Measurements from ENCODE around the gene NEDD4. TPM values are rescaled to one million over a fixed set of nuclear protein-coding genes. Genes with fewer than 3 reads are reported as not detected.
"Not testable (repeated sequence)": the region's sequence is repeated elsewhere in the genome, so short reads cannot be mapped to it uniquely, and the experiment has no call there.

The NEDD4 gene
- total RNA-seq, 1 donor from 2014 or later = 13.0 TPM

- Histone ChIP-seq H3K27me3 (ENCODE audit: control insufficient read depth in 3 of 3, insufficient read depth in 3 of 3, low read length in 3 of 3) (no peaks in the 10 kb centered on the region), H3K4me1 (ENCODE audit: control insufficient read depth in 3 of 3, insufficient read depth in 3 of 3, low read length in 3 of 3) (peaks cover 0 to 3% (median 0%) of the 10 kb centered on the region in 3 donors), H3K27ac (ENCODE audit: low read depth, low read length) (no peak overlapping the region), H3K36me3 (ENCODE audit: control insufficient read depth in 3 of 3, insufficient read depth in 3 of 3, low read length in 3 of 3) (no peaks in the 10 kb centered on the region), H3K9me3 (ENCODE audit: control insufficient read depth in 3 of 3, low read length in 3 of 3) (no peaks in the 10 kb centered on the region), H3K4me3 (ENCODE audit: low read length in 3 of 3) (no peak overlapping the region), H3K9ac (ENCODE audit: low read depth in 1 of 3, low read length in 3 of 3) (no peak overlapping the region)
Observed at GRCh38 chr15:55965091-55965490, 28.3 kb downstream of the NEDD4 start.

- peaks cover 0 to 7% (median 7%) of the 10 kb centered on the region in 3 donors for H3K4me1 ChIP-seq (ENCODE audit: control insufficient read depth in 3 of 3, insufficient read depth in 3 of 3, low read length in 3 of 3)
- H3K9ac ChIP-seq (ENCODE audit: low read depth in 1 of 3, low read length in 3 of 3) = no peak overlapping the region
Observed at GRCh38 chr15:55960946-55961345, 32.5 kb downstream of the NEDD4 start.

DNA sequence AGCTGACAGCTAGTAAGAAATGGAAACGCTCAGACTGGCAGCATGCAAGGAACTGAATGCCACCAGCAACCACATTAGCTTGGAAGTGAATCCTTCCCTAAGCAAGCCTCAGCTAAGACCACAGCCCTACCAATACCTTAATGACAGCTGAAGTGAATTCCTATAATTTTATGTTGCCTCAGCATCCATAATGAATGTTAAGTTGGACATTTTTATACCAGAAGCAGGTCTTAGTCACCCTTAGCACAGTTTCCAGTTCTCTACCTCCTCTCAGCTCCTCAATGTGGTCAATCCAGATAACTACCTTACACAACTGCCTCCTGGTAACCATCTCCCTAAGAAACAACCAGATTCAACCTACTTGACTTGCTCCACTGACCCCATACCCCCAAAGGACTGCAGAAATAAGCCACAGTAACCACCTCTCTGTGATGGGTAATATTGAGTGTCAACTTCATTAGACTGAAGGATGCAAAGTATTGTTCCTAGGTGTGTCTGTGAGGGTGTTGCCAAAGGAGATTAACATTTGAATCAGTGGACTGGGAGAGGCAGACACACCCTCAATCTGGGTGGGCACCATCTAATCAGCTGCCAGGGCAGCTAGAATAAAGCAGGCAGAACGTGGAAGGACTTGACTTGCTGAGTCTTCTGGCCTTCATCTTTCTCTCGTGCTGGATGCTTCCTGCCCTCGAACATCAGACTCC, 33.5 kb downstream of the NEDD4 start:
- no peak overlapping the region for H3K4me3 ChIP-seq (ENCODE audit: low read length in 3 of 3)
- H3K4me1 ChIP-seq (ENCODE audit: control insufficient read depth in 3 of 3, insufficient read depth in 3 of 3, low read length in 3 of 3) = peaks cover 0 to 7% (median 7%) of the 10 kb centered on the region in 3 donors
- no peak overlapping the region for H3K27ac ChIP-seq (ENCODE audit: low read depth, low read length)
- no peaks in the 10 kb centered on the region for H3K36me3 ChIP-seq (ENCODE audit: control insufficient read depth in 3 of 3, insufficient read depth in 3 of 3, low read length in 3 of 3)
- H3K9me3 ChIP-seq (ENCODE audit: control insufficient read depth in 3 of 3, low read length in 3 of 3) = no peaks in the 10 kb centered on the region
- no peak overlapping the region for H3K9ac ChIP-seq (ENCODE audit: low read depth in 1 of 3, low read length in 3 of 3)
- H3K27me3 ChIP-seq (ENCODE audit: control insufficient read depth in 3 of 3, insufficient read depth in 3 of 3, low read length in 3 of 3) = no peaks in the 10 kb centered on the region

More at GRCh38 chr15:55960946-55961345, 32.5 kb downstream of the NEDD4 start:
- Histone ChIP-seq H3K9me3 (ENCODE audit: control insufficient read depth in 3 of 3, low read length in 3 of 3) (no peaks in the 10 kb centered on the region), H3K27ac (ENCODE audit: low read depth, low read length) (no peak overlapping the region), H3K4me3 (ENCODE audit: low read length in 3 of 3) (no peak overlapping the region), H3K27me3 (ENCODE audit: control insufficient read depth in 3 of 3, insufficient read depth in 3 of 3, low read length in 3 of 3) (no peaks in the 10 kb centered on the region), H3K36me3 (ENCODE audit: control insufficient read depth in 3 of 3, insufficient read depth in 3 of 3, low read length in 3 of 3) (no peaks in the 10 kb centered on the region)

- Histone ChIP-seq H3K4me1 (ENCODE audit: control insufficient read depth in 3 of 3, insufficient read depth in 3 of 3, low read length in 3 of 3) (peaks cover 0 to 7% (median 7%) of the 10 kb centered on the region in 3 donors), H3K27ac (ENCODE audit: low read depth, low read length) (no peak overlapping the region), H3K9ac (ENCODE audit: low read depth in 1 of 3, low read length in 3 of 3) (no peak overlapping the region), H3K4me3 (ENCODE audit: low read length in 3 of 3) (no peak overlapping the region), H3K9me3 (ENCODE audit: control insufficient read depth in 3 of 3, low read length in 3 of 3) (no peaks in the 10 kb centered on the region), H3K27me3 (ENCODE audit: control insufficient read depth in 3 of 3, insufficient read depth in 3 of 3, low read length in 3 of 3) (no peaks in the 10 kb centered on the region), H3K36me3 (ENCODE audit: control insufficient read depth in 3 of 3, insufficient read depth in 3 of 3, low read length in 3 of 3) (no peaks in the 10 kb centered on the region)
Observed at GRCh38 chr15:55958349-55958748, 35.1 kb downstream of the NEDD4 start.

DNA sequence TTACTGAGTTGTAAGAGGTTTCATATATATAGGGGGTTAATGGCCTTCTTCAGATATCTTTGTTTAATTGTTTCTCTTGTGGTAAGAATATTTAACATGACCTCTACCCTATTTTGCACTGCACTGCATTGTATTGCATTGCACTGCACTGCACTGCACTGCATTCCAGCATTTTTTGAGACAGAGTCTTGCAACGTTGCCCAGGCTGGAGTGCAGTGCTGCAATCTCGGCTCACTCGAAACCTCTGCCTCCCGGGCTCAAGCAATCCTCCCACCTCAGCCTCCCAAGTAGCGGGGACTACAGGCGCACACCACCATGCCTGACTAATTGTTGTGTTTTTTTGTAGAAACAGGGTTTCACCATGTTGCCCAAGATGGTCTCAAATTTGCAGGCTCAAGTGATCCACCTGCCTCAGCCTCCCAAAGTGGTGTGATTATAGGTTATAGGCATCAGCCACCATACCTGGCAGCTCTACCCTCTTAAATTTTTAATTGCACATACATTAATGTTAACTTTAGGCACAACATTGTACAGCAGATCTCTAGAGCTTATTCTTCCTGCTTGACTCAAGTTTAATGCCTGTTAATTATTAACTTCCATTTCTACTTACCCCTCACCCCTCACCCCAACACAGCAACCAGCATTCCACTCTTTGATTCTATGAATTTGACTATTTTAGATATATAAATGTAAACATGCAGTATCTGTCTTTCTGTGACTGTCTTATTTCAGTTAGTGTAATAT, 38.4 kb downstream of the NEDD4 start:
- H3K36me3 ChIP-seq (ENCODE audit: control insufficient read depth in 3 of 3, insufficient read depth in 3 of 3, low read length in 3 of 3) = no peaks in the 10 kb centered on the region
- H3K9ac ChIP-seq (ENCODE audit: low read depth in 1 of 3, low read length in 3 of 3) = no peak overlapping the region
- peaks cover 0 to 7% (median 6%) of the 10 kb centered on the region in 3 donors for H3K4me1 ChIP-seq (ENCODE audit: control insufficient read depth in 3 of 3, insufficient read depth in 3 of 3, low read length in 3 of 3)
- no peak overlapping the region for H3K27ac ChIP-seq (ENCODE audit: low read depth, low read length)
- no peak overlapping the region for H3K4me3 ChIP-seq (ENCODE audit: low read length in 3 of 3)
- H3K27me3 ChIP-seq (ENCODE audit: control insufficient read depth in 3 of 3, insufficient read depth in 3 of 3, low read length in 3 of 3) = no peaks in the 10 kb centered on the region
- no peaks in the 10 kb centered on the region for H3K9me3 ChIP-seq (ENCODE audit: control insufficient read depth in 3 of 3, low read length in 3 of 3)

DNA sequence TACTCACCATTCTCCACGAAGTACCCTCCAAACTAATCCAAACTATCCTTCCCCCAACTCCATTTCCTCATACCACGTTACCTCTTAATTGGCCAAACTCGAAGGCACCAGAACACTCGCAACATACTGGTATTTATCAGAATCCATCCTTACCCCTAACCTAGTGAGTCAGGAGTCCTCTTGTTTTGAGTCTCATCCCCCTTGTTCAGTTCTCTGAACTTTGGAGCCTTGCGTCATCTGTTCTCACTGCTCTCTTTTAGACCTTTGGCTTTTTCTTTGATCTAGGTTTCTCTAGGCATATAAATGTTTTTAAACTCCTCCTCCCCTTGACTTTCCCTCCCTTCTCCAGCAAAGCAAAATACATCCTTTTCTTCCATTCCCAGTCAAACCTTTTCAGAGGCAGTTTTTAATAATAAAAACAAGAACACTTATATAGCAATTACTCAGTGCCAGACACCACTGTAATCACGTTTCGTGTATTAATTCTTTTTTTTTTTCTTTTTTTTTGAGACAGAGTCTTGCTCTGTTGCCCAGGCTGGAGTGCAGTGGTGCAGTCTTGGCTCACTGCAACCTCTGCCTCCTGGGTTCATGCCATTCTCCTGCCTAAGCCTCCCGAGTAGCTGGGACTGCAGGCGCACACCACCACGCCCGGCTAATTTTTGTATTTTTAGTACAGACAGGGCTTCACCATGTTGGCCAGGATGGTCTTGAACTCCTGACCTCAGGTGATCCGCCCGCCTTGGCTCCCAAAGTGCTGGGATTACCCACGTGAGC, 40.7 kb downstream of the NEDD4 start:
- not testable (repeated sequence) for H3K9ac ChIP-seq (ENCODE audit: low read depth in 1 of 3, low read length in 3 of 3); H3K27me3 ChIP-seq (ENCODE audit: control insufficient read depth in 3 of 3, insufficient read depth in 3 of 3, low read length in 3 of 3); H3K4me3 ChIP-seq (ENCODE audit: low read length in 3 of 3); H3K9me3 ChIP-seq (ENCODE audit: control insufficient read depth in 3 of 3, low read length in 3 of 3); H3K27ac ChIP-seq (ENCODE audit: low read depth, low read length); H3K4me1 ChIP-seq (ENCODE audit: control insufficient read depth in 3 of 3, insufficient read depth in 3 of 3, low read length in 3 of 3); H3K36me3 ChIP-seq (ENCODE audit: control insufficient read depth in 3 of 3, insufficient read depth in 3 of 3, low read length in 3 of 3)

- not testable (repeated sequence) for H3K4me1 ChIP-seq (ENCODE audit: control insufficient read depth in 3 of 3, insufficient read depth in 3 of 3, low read length in 3 of 3); H3K27ac ChIP-seq (ENCODE audit: low read depth, low read length); H3K9ac ChIP-seq (ENCODE audit: low read depth in 1 of 3, low read length in 3 of 3); H3K4me3 ChIP-seq (ENCODE audit: low read length in 3 of 3); H3K27me3 ChIP-seq (ENCODE audit: control insufficient read depth in 3 of 3, insufficient read depth in 3 of 3, low read length in 3 of 3); H3K36me3 ChIP-seq (ENCODE audit: control insufficient read depth in 3 of 3, insufficient read depth in 3 of 3, low read length in 3 of 3); H3K9me3 ChIP-seq (ENCODE audit: control insufficient read depth in 3 of 3, low read length in 3 of 3)
Observed at GRCh38 chr15:55944606-55945005, 48.8 kb downstream of the NEDD4 start.

- H3K27ac ChIP-seq (ENCODE audit: low read depth, low read length) = no peak overlapping the region
- H3K9me3 ChIP-seq (ENCODE audit: control insufficient read depth in 3 of 3, low read length in 3 of 3) = peaks cover 0 to 3% (median 0%) of the 10 kb centered on the region in 3 donors
- no peak overlapping the region for H3K4me3 ChIP-seq (ENCODE audit: low read length in 3 of 3)
- H3K4me1 ChIP-seq (ENCODE audit: control insufficient read depth in 3 of 3, insufficient read depth in 3 of 3, low read length in 3 of 3) = no peaks in the 10 kb centered on the region
- no peak overlapping the region for H3K9ac ChIP-seq (ENCODE audit: low read depth in 1 of 3, low read length in 3 of 3)
- no peaks in the 10 kb centered on the region for H3K27me3 ChIP-seq (ENCODE audit: control insufficient read depth in 3 of 3, insufficient read depth in 3 of 3, low read length in 3 of 3)
- peaks cover 0 to 3% (median 2%) of the 10 kb centered on the region in 3 donors for H3K36me3 ChIP-seq (ENCODE audit: control insufficient read depth in 3 of 3, insufficient read depth in 3 of 3, low read length in 3 of 3)
Observed at GRCh38 chr15:55942332-55942731, 51.1 kb downstream of the NEDD4 start.

DNA sequence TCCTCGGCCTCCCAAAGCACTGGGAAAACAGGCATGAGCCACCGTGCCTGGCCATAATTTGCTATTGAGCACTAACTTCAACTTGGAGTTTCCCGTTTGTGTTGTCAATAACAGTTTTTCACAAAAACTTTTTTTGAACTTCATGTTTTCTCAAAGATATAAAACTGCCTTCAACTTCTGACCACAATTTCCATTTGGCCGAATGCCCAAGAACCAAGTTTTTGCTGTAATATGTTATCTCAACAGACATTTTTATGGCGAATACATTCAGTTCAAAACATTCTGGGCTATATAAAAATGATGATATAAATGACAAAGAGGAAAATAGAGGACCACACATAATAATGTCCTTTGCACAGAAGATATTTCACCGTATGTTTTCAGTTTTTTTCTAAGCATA, 56.4 kb downstream of the NEDD4 start:
- Histone ChIP-seq H3K27ac (ENCODE audit: low read depth, low read length) (no peak overlapping the region), H3K4me1 (ENCODE audit: control insufficient read depth in 3 of 3, insufficient read depth in 3 of 3, low read length in 3 of 3) (no peaks in the 10 kb centered on the region), H3K36me3 (ENCODE audit: control insufficient read depth in 3 of 3, insufficient read depth in 3 of 3, low read length in 3 of 3) (peaks cover 0 to 3% (median 2%) of the 10 kb centered on the region in 3 donors), H3K9ac (ENCODE audit: low read depth in 1 of 3, low read length in 3 of 3) (no peak overlapping the region), H3K4me3 (ENCODE audit: low read length in 3 of 3) (no peak overlapping the region), H3K9me3 (ENCODE audit: control insufficient read depth in 3 of 3, low read length in 3 of 3) (peaks cover 0 to 2% (median 0%) of the 10 kb centered on the region in 3 donors), H3K27me3 (ENCODE audit: control insufficient read depth in 3 of 3, insufficient read depth in 3 of 3, low read length in 3 of 3) (no peaks in the 10 kb centered on the region)

DNA sequence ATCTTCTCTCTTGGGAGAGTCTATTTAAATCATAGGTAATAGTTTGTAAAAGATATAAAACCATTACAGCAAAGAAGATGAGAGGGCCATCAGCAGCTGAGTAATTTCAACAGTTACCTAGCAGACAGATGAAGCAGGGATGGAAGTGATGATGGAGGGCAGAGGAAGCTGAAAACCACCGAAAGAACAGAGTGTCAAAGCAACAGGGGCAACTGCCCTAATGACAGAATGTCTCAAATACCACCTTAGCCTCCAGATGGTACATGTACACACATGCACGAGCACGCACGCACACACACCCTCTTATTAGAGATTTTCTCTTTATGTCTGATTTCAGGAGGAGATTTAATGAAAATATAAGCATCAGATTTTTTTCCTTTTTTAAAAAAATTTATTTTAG, 64.5 kb downstream of the NEDD4 start:
- Histone ChIP-seq H3K27ac (ENCODE audit: low read depth, low read length) (no peak overlapping the region), H3K27me3 (ENCODE audit: control insufficient read depth in 3 of 3, insufficient read depth in 3 of 3, low read length in 3 of 3) (no peaks in the 10 kb centered on the region), H3K4me3 (ENCODE audit: low read length in 3 of 3) (no peak overlapping the region), H3K36me3 (ENCODE audit: control insufficient read depth in 3 of 3, insufficient read depth in 3 of 3, low read length in 3 of 3) (no peaks in the 10 kb centered on the region), H3K9me3 (ENCODE audit: control insufficient read depth in 3 of 3, low read length in 3 of 3) (no peaks in the 10 kb centered on the region), H3K9ac (ENCODE audit: low read depth in 1 of 3, low read length in 3 of 3) (no peak overlapping the region), H3K4me1 (ENCODE audit: control insufficient read depth in 3 of 3, insufficient read depth in 3 of 3, low read length in 3 of 3) (no peaks in the 10 kb centered on the region)
